Transverse colon (tissue), 4 donors: ENCODE measurements around the gene CCL3. TPM values are rescaled to one million over a fixed set of nuclear protein-coding genes. Genes with fewer than 3 reads are reported as not detected.

Source experiments
- DNase-seq: peaks from one replicate; pipeline ENCODE4 v3.0.0-alpha.2; 2019
- H3K27ac ChIP-seq, 4 donors: fragments of 200-600 bp; sonication (generic); 2 replicates each; pipeline ENCODE4 v1.5.1; 2016 to 2018; ENCODE audit warnings: inconsistent platforms in 4 of 4
- H3K27me3 ChIP-seq: fragments of 200-600 bp; sonication (generic); 2 replicates; pipeline ENCODE4 v1.5.1; 2017; ENCODE audit warnings: inconsistent platforms
- H3K36me3 ChIP-seq, 4 donors: fragments of 200-600 bp; sonication (generic); 2 replicates each; pipeline ENCODE4 v1.5.1; 2017 to 2019; ENCODE audit warnings: inconsistent platforms in 4 of 4
- H3K4me1 ChIP-seq, 4 donors: fragments of 200-600 bp; sonication (generic); 2 replicates each; pipeline ENCODE4 v1.5.1; 2017 to 2020; ENCODE audit warnings: inconsistent platforms in 4 of 4
- H3K4me3 ChIP-seq, 4 donors: fragments of 200-600 bp; sonication (generic); 1 replicate in 1 of 4; 2 replicates in 3 of 4; pipeline versions ENCODE4 v1.5.1 to v1.6.1; 2017 to 2019; ENCODE audit warnings: inconsistent platforms in 4 of 4
- H3K9me3 ChIP-seq, 2 donors: fragments of 200-600 bp; sonication (generic); 2 replicates each; pipeline ENCODE4 v1.5.1; 2017 to 2019; ENCODE audit warnings: inconsistent platforms in 2 of 2
- EP300 ChIP-seq: sonication (generic); formaldehyde crosslinking; IDR thresholded peaks from one replicate; pipeline ENCODE4 v1.6.1; 2017; ENCODE audit warnings: antibody characterized with exemption, low read depth
- POLR2A ChIP-seq: fragments of 450-650 bp; IDR thresholded peaks from one replicate; pipeline ENCODE4 v1.6.1; 2016; ENCODE audit warnings: antibody characterized with exemption, mild to moderate bottlenecking, moderate library complexity
- POLR2AphosphoS5 ChIP-seq, 3 donors: sonication (generic); formaldehyde crosslinking; IDR thresholded peaks; one replicate each; pipeline ENCODE4 v1.6.1; 2016; ENCODE audit warnings: antibody characterized with exemption in 3 of 3
- WGBS, 2 donors: methylation state at CpG; one replicate each; pipeline ENCODE4 v1.1.5; 2018; ENCODE audit warnings: low coverage in 1 of 2; 5-methylcytosine and 5-hydroxymethylcytosine counted together
- in situ Hi-C, 4 donors: fragments of 200-750 bp; cut with MboI; loops; one replicate each; pipeline versions ENCODE4 v1.15.0 to v1.15.1; 2017; ENCODE audit warnings: low sequenced_read_pairs in 3 of 4, low pct_ligation_motif_present in 1 of 4, low pct_unique_long_range_greater_than_20kb in 1 of 4
- intact Hi-C: fragments of 100-400 bp; cut with DNase I; formaldehyde crosslinking; loops from one replicate; pipeline ENCODE4 v1.15.1; 2023; ENCODE audit warnings: low total_unique reads
- total RNA-seq, 4 donors: library from RNA; depleted of rRNA; stranded (reverse); fragments of >200 nt; gene quantifications; one replicate each; pipeline ENCODE4 v1.1.0, GENCODE V29; 2016
- TF ChIP-seq, protein P1 (sequence below), 5 experiments: fragments of 200-600 bp in 3 of 5; fragments of 450-650 bp in 2 of 5; sonication (generic) in 3 of 5; IDR thresholded peaks; 1 replicate in 2 of 5; 2 replicates in 3 of 5; pipeline ENCODE4 v1.5.1; 2016 to 2017; ENCODE audit warnings: antibody characterized with exemption in 5 of 5, inconsistent platforms in 3 of 5, mild to moderate bottlenecking in 2 of 5, moderate library complexity in 1 of 5

The CCL3 gene
- total RNA-seq, 4 donors from 2014 or later = 1.1 to 4.4 TPM; not detected in 2

DNA sequence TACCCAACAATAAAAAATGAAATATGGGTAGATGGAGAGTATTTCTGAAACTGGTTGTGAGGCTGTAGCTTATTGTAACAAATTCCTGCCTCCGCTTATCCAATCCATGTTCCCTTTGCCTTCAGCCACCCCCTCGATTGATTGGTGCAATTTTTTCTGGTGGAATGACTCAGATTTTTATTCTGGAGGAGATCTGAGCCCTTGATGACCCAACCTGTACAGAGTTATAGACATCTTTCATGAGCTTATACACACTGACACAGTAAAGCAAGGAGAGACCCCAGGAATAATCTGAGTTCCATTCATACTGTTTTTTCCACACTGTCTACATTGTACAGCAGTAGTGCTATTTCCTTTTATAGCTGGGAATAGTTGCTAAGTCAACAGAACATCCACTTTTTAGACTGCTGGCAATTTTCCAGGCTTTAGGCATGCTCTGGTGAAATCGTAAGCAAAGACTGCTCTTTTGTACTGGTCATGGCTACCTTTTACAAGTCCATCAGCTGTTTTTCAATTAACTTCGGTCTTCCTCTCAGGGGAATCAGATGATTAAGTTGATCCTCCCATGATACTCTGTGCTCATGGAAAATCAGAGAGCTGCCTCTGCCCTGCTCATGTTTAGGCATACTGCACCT is 43.8 kb upstream of the CCL3 start:
- peak in 1 of 3 donors; percentile 37 for TF ChIP-seq POLR2AphosphoS5 (IDR thresholded peaks at IDR 0.05)
- no peak for TF ChIP-seq EP300
- H3K4me1 ChIP-seq = peaks cover 5 to 76% (median 30%) of the 10 kb centered on the region in 4 donors
- no peaks in the 10 kb centered on the region for H3K36me3 ChIP-seq
- intact Hi-C loops (no loop called here), in situ Hi-C loops (no loop called here)
- no peaks in the 10 kb centered on the region for H3K9me3 ChIP-seq
- DNase-seq = peak; percentile 34
- no peak overlapping the region for H3K4me3 ChIP-seq
- H3K27ac ChIP-seq = peak overlapping the region in 3 of 4 donors; percentile 38 to 54 (median 39)
- 38 to 45% methylated on average over 4 of the region's 4 CpGs for WGBS, 2 donors
- H3K27me3 ChIP-seq = no peaks in the 10 kb centered on the region

DNA sequence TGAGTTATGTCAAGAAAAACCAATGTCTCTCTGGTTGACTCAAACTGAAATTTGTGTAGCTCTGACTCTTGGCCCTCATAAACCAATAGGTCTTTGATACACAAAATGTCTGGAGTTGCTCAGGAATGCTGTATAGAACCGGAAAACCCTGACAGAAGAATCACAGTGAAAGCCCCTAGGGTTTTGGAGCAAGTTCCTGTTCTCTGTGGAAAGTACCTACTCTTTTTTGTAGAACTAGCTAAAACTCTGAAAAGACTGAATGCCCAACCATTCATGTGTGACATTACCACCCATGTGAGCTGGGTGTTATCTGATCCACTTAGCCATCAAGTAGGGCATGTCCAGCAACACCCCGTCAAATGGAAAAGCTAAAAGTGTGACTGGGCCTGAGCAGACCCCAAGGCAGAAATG is 42.5 kb upstream of the CCL3 start:
- H3K9me3 ChIP-seq = no peaks in the 10 kb centered on the region
- DNase-seq = no peak
- no peaks in the 10 kb centered on the region for H3K27me3 ChIP-seq
- H3K4me3 ChIP-seq = no peak overlapping the region
- H3K36me3 ChIP-seq = no peaks in the 10 kb centered on the region
- peaks cover 10 to 88% (median 39%) of the 10 kb centered on the region in 4 donors for H3K4me1 ChIP-seq
- TF ChIP-seq EP300 (no peak), POLR2AphosphoS5 (IDR thresholded peaks at IDR 0.05) (no peak), POLR2A (no peak)
- TF ChIP-seq, protein P1, sequence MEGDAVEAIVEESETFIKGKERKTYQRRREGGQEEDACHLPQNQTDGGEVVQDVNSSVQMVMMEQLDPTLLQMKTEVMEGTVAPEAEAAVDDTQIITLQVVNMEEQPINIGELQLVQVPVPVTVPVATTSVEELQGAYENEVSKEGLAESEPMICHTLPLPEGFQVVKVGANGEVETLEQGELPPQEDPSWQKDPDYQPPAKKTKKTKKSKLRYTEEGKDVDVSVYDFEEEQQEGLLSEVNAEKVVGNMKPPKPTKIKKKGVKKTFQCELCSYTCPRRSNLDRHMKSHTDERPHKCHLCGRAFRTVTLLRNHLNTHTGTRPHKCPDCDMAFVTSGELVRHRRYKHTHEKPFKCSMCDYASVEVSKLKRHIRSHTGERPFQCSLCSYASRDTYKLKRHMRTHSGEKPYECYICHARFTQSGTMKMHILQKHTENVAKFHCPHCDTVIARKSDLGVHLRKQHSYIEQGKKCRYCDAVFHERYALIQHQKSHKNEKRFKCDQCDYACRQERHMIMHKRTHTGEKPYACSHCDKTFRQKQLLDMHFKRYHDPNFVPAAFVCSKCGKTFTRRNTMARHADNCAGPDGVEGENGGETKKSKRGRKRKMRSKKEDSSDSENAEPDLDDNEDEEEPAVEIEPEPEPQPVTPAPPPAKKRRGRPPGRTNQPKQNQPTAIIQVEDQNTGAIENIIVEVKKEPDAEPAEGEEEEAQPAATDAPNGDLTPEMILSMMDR (IDR thresholded peaks at IDR 0.05) = no peak
- intact Hi-C loops (no loop called here), in situ Hi-C loops (no loop called here)
- no peak overlapping the region for H3K27ac ChIP-seq
- WGBS, 2 donors = 79 to 87% methylated on average over 2 of the region's 2 CpGs

DNA sequence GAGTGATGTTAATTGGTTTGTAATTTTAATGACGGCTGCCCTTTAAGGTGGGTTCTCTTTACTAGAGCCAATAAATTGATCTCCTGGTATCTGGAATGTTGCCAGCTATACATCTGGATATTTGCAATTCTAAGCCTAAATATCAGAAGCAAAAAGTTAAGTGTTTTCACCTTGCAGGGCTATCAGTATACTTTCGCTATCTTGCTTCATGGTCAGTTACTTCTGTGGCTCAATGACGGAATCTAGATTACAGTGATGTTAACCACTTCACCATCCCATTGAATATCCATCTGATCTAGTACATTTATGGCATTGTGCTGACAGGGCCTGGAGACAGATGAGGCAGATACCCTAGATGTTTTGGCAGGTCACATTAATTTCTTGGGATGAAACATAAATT is 42.0 kb upstream of the CCL3 start:
- no peak overlapping the region for H3K27ac ChIP-seq
- TF ChIP-seq, protein P1 (IDR thresholded peaks at IDR 0.05) = no peak
- TF ChIP-seq POLR2A (no peak), EP300 (no peak), POLR2AphosphoS5 (IDR thresholded peaks at IDR 0.05) (no peak)
- H3K27me3 ChIP-seq = no peaks in the 10 kb centered on the region
- in situ Hi-C loops (no loop called here), intact Hi-C loops (no loop called here)
- H3K4me3 ChIP-seq = no peak overlapping the region
- H3K36me3 ChIP-seq = no peaks in the 10 kb centered on the region
- DNase-seq = no peak
- peaks cover 10 to 89% (median 40%) of the 10 kb centered on the region in 4 donors for H3K4me1 ChIP-seq
- 91 to 96% methylated on average over 3 of the region's 3 CpGs for WGBS, 2 donors
- no peaks in the 10 kb centered on the region for H3K9me3 ChIP-seq

DNA sequence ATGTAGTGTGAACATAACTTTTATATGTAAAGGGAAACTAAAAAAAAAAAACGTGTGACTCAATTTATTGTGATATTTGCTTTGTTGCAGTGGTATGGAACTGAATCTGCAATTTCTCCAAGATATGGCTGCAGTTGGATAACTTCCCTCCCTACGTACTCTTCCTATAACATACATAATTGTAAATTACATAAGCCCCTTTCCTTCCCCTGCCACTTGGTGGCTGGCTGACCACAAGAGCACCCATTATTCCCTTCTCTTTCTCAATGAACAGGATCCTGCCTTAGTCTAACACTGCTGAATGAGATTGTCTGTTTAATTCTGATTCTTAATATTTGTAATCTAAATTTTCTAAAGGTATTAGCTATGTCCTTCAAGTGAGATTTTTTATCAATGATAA is 41.5 kb upstream of the CCL3 start:
- 32 to 47% methylated on average over 2 of the region's 2 CpGs for WGBS, 2 donors
- H3K4me3 ChIP-seq = no peak overlapping the region
- peaks cover 10 to 87% (median 35%) of the 10 kb centered on the region in 4 donors for H3K4me1 ChIP-seq
- H3K9me3 ChIP-seq = no peaks in the 10 kb centered on the region
- in situ Hi-C loops (no loop called here), intact Hi-C loops (no loop called here)
- no peaks in the 10 kb centered on the region for H3K27me3 ChIP-seq
- H3K27ac ChIP-seq = no peak overlapping the region
- TF ChIP-seq, protein P1 (IDR thresholded peaks at IDR 0.05) = no peak
- TF ChIP-seq EP300 (no peak), POLR2A (no peak), POLR2AphosphoS5 (IDR thresholded peaks at IDR 0.05) (no peak)
- DNase-seq = no peak
- no peaks in the 10 kb centered on the region for H3K36me3 ChIP-seq
